ENCODE data around the gene KSR1.
A peak's percentile ranks its signal among the peaks of the same experiment; 100 is the strongest.

GRCh38 chr17:27430882-27431491 lies 25.3 kb upstream of the KSR1 start:
- TF ChIP-seq, protein P1, sequence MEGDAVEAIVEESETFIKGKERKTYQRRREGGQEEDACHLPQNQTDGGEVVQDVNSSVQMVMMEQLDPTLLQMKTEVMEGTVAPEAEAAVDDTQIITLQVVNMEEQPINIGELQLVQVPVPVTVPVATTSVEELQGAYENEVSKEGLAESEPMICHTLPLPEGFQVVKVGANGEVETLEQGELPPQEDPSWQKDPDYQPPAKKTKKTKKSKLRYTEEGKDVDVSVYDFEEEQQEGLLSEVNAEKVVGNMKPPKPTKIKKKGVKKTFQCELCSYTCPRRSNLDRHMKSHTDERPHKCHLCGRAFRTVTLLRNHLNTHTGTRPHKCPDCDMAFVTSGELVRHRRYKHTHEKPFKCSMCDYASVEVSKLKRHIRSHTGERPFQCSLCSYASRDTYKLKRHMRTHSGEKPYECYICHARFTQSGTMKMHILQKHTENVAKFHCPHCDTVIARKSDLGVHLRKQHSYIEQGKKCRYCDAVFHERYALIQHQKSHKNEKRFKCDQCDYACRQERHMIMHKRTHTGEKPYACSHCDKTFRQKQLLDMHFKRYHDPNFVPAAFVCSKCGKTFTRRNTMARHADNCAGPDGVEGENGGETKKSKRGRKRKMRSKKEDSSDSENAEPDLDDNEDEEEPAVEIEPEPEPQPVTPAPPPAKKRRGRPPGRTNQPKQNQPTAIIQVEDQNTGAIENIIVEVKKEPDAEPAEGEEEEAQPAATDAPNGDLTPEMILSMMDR (IDR thresholded peaks at IDR 0.05), result peak; percentile 84
- TF ChIP-seq REST (IDR thresholded peaks at IDR 0.05; ENCODE audit: insufficient read depth in 1 of 2, low read depth in 2 of 2, low read length in 1 of 2), result no peak

Measured in Panc1 (cell line).